ENCODE data around the gene LIPG.

- TF ChIP-seq CTCF (IDR thresholded peaks at IDR 0.05) (no peak), POLR2A (IDR thresholded peaks at IDR 0.05) (no peak)
Observed at GRCh38 chr18:49548229-49548636, 13.6 kb upstream of the LIPG start.

Measured in esophagus squamous epithelium (tissue), 4 donors.